Ovary (tissue), 9 donors: ENCODE measurements around the gene CRABP2. TPM values are rescaled to one million over a fixed set of nuclear protein-coding genes. Genes with fewer than 3 reads are reported as not detected.

ENCODE experiments used
- DNase-seq, 5 donors: peaks; one replicate each; pipeline ENCODE4 v3.0.0-alpha.2; 2019 to 2020
- H3K27ac ChIP-seq, 2 donors: fragments of 200-600 bp; one replicate each; pipeline versions ENCODE4 v1.5.1 to v1.8.0; 2019 to 2022
- H3K27me3 ChIP-seq: fragments of 200-600 bp; one replicate; pipeline ENCODE4 v1.8.0; 2022
- H3K36me3 ChIP-seq: fragments of 200-600 bp; sonication (generic); one replicate; pipeline ENCODE4 v1.5.1; 2019
- H3K4me1 ChIP-seq: one replicate; pipeline ENCODE4 v1.8.1; 2013; ENCODE audit warnings: mild to moderate bottlenecking, moderate library complexity; ENCODE audit not compliant: insufficient read depth
- H3K4me3 ChIP-seq: fragments of 200-600 bp; sonication (generic); one replicate; pipeline ENCODE4 v1.5.1; 2017
- H3K9me3 ChIP-seq, 2 donors: fragments of 200-600 bp in 1 of 2; sonication (generic) in 1 of 2; one replicate each; pipeline versions ENCODE4 v1.5.1 to v1.8.1; 2013 to 2019; ENCODE audit warnings: mild to moderate bottlenecking in 1 of 2, moderate library complexity in 1 of 2
- EP300 ChIP-seq: sonication (generic); formaldehyde crosslinking; IDR thresholded peaks from one replicate; pipeline ENCODE4 v1.6.1; 2017; ENCODE audit warnings: antibody characterized with exemption
- POLR2A ChIP-seq: fragments of 450-650 bp; IDR thresholded peaks from one replicate; pipeline ENCODE4 v1.6.1; 2017; ENCODE audit warnings: antibody characterized with exemption, mild to moderate bottlenecking, moderate library complexity
- WGBS, 3 donors: extraction: QIAGEN DNeasy Blood & Tissue Kit in 1 of 3; methylation state at CpG; one replicate each; pipeline versions ENCODE4 v1.1.5 to v1.1.7; 2013 to 2017; 5-methylcytosine and 5-hydroxymethylcytosine counted together
- intact Hi-C, 4 donors: fragments of 100-400 bp; cut with DNase I; formaldehyde crosslinking; loops; one replicate each; pipeline versions ENCODE4 v1.11.0 to v1.15.1; 2022 to 2023
- polyA plus RNA-seq, 2 donors: library from polyadenylated mRNA; stranded (reverse); fragments of 200-250 nt in 1 of 2; fragments of 350-450 nt in 1 of 2; fragmentation: Illumina TruSeq in 1 of 2; extraction: RNeasy Lipid Tissue Mini Kit (QIAGEN cat#74804) in 1 of 2; gene quantifications; one replicate each; pipeline ENCODE4 v1.2.3, GENCODE V29; 2013 to 2014
- total RNA-seq, 7 donors: library from RNA; depleted of rRNA in 2 of 7; stranded (reverse); fragments of >200 nt in 2 of 7; fragmentation: NEBNext Ultra II Directional in 3 of 7; extraction: Animal tissue kit (Norgen Biotek cat#: 25700) in 3 of 7; gene quantifications; one replicate each; pipeline versions ENCODE4 v1.1.0 to v1.2.4, GENCODE V29; 2016 to 2023
- TF ChIP-seq, protein P1 (sequence below), 3 donors: fragments of 450-650 bp in 2 of 3; fragments of 200-600 bp in 1 of 3; IDR thresholded peaks; one replicate each; pipeline versions ENCODE4 v1.5.1 to v1.8.0; 2016 to 2022; ENCODE audit warnings: antibody characterized with exemption in 3 of 3, mild to moderate bottlenecking in 1 of 3
- donor health status: DM: no; HTN: no; CAD: no; lungs with moderate emphysema.
- donor health status: DM: no; HTN: no; CAD: no.
- donor health status: Bipolar disorder and iron deficiency.
- donor health status: DM: yes; HTN: yes; CAD: no.
- donor health status: DM: no; HTN: no; CAD: no.
- donor health status: DM: yes; HTN: yes; CAD: no.

Gene CRABP2
- total and polyA plus RNA-seq, 9 donors, result 1.4 to 31.5 (median 5.5) TPM

DNA sequence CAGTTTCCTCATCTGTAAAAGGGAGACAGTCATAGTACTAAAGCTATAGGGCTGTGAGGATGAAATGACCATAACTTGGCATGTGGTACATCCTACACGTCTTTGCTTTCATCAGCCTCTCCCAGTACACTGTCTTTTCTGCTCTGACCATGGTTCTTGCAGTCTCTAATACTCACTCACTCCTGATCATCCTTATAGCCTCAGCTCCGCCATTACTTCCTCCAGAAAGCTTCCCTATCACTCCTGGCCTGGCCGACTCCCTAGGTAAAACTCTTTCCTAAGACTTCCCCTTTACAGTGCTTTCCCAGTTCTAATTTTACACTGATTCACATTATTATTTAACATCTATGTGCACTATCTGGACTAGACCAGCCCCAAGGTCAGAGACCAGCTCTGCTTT, 40.5 kb upstream of the CRABP2 start:
- Histone ChIP-seq H3K27ac (peak overlapping the region in 1 of 2 donors; percentile 93), H3K4me1 (peaks cover 27% of the 10 kb centered on the region), H3K27me3 (no peaks in the 10 kb centered on the region), H3K36me3 (no peaks in the 10 kb centered on the region), H3K9me3 (no peaks in the 10 kb centered on the region), H3K4me3 (no peak overlapping the region)
- no peak for DNase-seq
- intact Hi-C loops, result no loop called here
- no peak for TF ChIP-seq EP300
- no peak for TF ChIP-seq POLR2A
- TF ChIP-seq, protein P1, sequence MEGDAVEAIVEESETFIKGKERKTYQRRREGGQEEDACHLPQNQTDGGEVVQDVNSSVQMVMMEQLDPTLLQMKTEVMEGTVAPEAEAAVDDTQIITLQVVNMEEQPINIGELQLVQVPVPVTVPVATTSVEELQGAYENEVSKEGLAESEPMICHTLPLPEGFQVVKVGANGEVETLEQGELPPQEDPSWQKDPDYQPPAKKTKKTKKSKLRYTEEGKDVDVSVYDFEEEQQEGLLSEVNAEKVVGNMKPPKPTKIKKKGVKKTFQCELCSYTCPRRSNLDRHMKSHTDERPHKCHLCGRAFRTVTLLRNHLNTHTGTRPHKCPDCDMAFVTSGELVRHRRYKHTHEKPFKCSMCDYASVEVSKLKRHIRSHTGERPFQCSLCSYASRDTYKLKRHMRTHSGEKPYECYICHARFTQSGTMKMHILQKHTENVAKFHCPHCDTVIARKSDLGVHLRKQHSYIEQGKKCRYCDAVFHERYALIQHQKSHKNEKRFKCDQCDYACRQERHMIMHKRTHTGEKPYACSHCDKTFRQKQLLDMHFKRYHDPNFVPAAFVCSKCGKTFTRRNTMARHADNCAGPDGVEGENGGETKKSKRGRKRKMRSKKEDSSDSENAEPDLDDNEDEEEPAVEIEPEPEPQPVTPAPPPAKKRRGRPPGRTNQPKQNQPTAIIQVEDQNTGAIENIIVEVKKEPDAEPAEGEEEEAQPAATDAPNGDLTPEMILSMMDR (IDR thresholded peaks at IDR 0.05), result no peak
- 60 to 65% (median 60%) methylated on average over 3 of the region's 3 CpGs for WGBS, 3 donors

DNA sequence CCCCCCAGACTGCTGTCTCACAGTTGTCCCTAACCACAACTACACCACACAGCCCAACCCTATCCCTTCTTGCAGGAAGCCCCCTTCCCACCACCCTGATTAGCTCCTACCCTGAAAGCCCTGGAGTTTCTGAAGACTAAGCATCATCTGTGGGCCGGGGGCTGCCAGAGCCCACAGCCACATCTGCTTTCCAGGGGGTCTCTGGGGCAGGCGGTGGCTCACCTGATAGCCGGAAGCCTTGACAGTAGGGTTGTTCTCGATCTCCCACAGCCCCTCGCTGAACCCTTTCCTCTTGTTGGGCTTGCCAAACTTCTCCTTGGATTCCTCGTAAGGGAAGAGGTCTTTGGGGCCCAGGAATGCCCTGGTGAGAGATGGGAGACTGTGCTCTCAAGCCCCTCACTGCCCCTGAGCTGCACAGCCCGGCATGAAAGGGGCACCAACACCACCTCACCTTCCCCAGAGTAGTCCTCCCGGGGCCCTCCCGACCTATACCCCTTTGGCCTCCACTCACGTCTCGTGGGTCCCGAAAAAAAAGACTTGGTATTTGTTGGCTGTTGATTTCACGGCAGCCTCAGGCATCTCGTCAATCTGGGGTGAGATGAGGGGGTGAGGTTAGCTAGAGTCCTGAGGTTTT, 39.5 kb upstream of the CRABP2 start:
- TF ChIP-seq, protein P1 (IDR thresholded peaks at IDR 0.05), result no peak
- TF ChIP-seq POLR2A (no peak), EP300 (no peak)
- no peak overlapping the region for H3K4me3 ChIP-seq
- WGBS, 3 donors, result 76% methylated on average over 14 of the region's 14 CpGs
- intact Hi-C loops, result no loop called here
- no peaks in the 10 kb centered on the region for H3K27me3 ChIP-seq
- no peaks in the 10 kb centered on the region for H3K36me3 ChIP-seq
- no peak overlapping the region for H3K27ac ChIP-seq
- peaks cover 23% of the 10 kb centered on the region for H3K4me1 ChIP-seq
- H3K9me3 ChIP-seq, result no peaks in the 10 kb centered on the region
- peak in 1 of 5 donors; percentile 41 for DNase-seq

DNA sequence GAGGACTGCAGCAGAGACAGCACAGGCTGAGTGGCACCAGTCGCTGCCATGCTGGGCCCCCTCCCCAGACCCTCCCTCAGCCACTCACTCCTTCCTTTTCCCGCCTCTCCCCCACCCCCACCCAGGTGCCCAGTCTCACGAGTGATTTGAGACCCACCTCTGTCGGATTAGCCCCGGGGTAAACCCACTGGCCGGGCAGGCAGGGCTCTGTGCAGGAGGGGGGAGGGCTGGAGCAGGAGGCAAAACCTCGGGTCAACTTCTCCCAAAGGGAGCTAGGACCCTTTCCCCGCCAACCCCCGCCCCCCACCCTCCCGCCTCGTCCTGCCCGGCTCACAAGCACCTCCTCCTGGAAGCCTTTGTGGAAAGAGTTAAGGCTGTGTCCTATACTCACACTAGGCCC, 39.0 kb upstream of the CRABP2 start:
- intact Hi-C loops, result no loop called here
- Histone ChIP-seq H3K36me3 (no peaks in the 10 kb centered on the region), H3K9me3 (no peaks in the 10 kb centered on the region), H3K27me3 (no peaks in the 10 kb centered on the region), H3K27ac (no peak overlapping the region), H3K4me3 (no peak overlapping the region), H3K4me1 (peaks cover 21% of the 10 kb centered on the region)
- TF ChIP-seq, protein P1 (IDR thresholded peaks at IDR 0.05), result no peak
- TF ChIP-seq EP300 (no peak), POLR2A (no peak)
- WGBS, 3 donors, result 73 to 76% (median 74%) methylated on average over 7 to 12 of the region's 12 CpGs
- peak in 1 of 5 donors; percentile 46 for DNase-seq

DNA sequence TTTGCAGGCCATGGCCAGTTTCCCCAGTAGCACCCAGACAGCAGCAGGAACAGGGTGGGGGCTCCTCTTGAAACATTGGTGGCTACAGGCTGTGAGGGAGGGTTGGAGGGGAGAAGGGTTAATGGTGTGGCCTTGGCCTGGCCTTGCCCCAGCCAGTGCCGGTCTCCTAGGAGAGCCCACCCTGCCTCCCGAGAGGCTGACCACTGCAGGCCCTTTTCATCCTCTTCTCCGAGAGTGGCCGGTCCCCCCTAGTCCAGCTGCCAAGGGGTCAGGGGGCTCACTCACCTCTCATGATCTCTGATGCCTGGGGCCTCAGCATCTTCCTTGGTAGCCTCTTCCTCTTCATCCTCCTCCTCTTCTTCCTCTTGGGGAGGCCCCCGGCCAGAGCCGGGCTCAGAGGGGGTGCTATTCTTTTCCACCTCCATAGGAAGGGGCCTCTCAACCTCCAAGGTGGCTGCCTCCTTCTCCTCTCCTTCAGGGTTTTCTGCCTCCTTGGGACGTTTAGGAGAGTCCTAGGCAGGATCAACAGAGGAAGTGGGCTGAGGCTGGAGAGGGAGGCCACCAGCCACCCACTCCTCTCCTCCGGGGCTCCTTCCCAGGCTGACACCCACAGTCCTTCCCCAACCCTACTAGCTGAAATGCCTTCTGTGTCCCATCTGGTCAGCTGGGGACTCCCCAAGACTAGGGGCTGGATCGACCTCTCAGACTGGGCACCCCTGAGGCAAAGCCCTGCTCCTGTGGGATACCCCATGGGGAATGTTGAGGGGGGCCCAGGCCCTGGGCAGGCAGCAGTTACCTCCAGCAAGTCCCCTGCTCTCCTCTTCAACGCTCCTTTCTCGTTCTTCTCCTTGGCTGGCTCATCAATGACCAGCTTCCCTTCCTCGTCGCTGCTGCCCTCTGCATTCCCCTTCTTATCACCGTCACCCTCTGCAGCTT, 38.3 kb upstream of the CRABP2 start:
- Histone ChIP-seq H3K9me3 (no peaks in the 10 kb centered on the region), H3K27ac (no peak overlapping the region), H3K4me3 (no peak overlapping the region), H3K36me3 (no peaks in the 10 kb centered on the region), H3K27me3 (no peaks in the 10 kb centered on the region), H3K4me1 (peaks cover 18% of the 10 kb centered on the region)
- intact Hi-C loops, result no loop called here
- 57 to 67% (median 61%) methylated on average over 14 of the region's 14 CpGs for WGBS, 3 donors
- DNase-seq, result no peak
- TF ChIP-seq EP300 (no peak), POLR2A (no peak)
- TF ChIP-seq, protein P1 (IDR thresholded peaks at IDR 0.05), result no peak
